Stimulated activated CD8-positive, alpha-beta memory T cell treated with anti-CD3 and anti-CD28 coated beads, Interleukin-4, amount 100 ng/mL, for 1 hour (primary cell): ENCODE measurements around the gene FCRLA.
"Not testable (repeated sequence)": the region's sequence is repeated elsewhere in the genome, so short reads cannot be mapped to it uniquely, and the experiment has no call there.

ENCODE experiments used
- DNase-seq, 2 donors: peaks; one replicate each; pipeline ENCODE4 v3.0.0-alpha.2; 2020; ENCODE audit warnings: low read depth in 2 of 2, low spot score in 1 of 2

Gene FCRLA

DNA sequence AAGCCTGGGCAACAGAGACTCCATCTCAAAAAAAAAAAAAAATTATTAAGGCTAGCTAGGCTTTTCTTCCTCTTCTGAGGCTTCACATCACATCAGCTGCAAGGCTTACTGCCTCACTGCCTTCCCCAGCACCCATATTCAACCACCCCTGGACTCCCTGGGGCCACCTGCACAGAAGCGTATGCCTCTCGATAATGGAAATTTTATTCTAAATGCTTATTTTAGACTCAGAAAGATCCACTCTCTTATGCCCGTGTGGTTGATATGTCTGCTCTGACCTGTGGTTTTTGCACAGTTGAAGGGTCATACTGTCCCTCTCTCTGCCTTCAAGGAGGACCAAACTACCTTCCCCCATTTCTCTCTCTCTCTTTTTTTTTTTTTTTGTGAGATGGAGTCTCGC, 1.5 kb upstream of the FCRLA start:
- DNase-seq: no peak

- DNase-seq: no peak
Measured at GRCh38 chr1:161706113-161706481, 932 bp upstream of the FCRLA start.

- DNase-seq: no peak
Measured at GRCh38 chr1:161707503-161707902, 474 bp downstream of the FCRLA start.

GRCh38 chr1:161709373-161709772, 2.3 kb downstream of the FCRLA start:
- no peak for DNase-seq

- DNase-seq: no peak
Measured at GRCh38 chr1:161710560-161710959, 3.5 kb downstream of the FCRLA start.

DNA sequence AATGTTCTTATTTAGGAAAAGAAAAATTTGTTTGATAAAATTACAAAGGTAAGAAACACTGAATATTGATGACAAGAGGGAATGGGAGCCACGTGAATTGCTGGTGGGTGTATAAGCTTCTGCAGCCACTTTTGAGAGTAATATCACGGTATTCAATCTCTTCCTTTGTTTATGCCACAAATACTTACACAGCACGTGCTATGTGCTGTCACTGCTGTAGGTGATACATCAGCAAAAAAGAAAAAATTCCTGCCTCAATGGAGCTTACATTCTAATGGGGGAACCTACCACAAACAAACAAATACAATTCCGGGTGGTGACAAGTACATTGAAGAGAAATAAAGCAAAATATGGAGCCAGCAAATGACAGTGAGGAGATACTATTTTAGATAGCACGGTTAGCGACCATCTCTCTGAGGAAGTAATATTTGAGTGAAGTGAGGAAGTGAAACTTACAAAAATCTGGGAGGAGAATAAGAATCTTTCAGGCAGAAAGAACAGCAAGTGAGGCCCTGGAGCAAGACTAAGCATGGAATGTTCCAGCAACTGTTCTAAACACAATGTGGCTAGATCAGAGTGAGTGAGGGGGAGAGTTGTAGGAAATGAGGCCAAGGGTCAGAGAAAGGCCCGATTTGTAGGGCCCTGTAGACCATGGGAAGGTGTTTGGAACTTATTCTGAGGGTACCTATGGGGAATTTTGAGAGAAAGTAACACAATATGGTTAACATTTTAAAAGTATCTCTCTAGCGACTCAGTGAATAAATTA, 11.7 kb downstream of the FCRLA start:
- DNase-seq: no peak

DNA sequence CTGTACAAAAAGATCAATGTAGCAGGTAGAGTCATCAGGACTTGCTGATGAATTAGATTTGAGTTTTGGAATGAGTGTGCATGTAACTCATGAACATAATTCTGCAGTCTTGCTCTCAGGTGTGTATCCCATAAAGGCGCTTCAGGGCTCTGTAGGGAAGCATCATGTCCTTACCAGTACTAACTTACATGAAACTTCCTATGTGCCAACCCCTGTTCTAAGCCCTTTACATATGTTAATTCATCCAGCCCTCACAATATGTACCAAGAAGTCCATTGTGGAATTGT, 12.2 kb downstream of the FCRLA start:
- no peak for DNase-seq

DNA sequence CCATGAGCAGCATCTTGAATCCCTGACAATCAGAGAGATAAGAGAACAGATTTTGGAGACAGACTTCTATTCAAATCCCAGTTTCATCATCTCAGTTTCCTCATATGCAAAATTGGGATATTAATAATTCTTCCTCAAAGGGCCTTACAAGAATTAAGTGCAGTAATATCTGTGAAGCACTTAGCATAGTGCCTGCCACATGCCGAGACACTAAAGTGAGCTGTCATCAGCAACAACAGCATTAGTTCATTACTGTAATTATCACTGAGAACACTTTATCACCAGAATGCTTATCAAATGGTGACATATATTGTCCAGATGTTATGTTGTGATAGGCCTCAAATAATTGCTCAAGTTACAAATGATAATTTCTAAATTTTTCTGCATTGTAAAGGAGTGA, 13.4 kb downstream of the FCRLA start:
- no peak for DNase-seq

DNA sequence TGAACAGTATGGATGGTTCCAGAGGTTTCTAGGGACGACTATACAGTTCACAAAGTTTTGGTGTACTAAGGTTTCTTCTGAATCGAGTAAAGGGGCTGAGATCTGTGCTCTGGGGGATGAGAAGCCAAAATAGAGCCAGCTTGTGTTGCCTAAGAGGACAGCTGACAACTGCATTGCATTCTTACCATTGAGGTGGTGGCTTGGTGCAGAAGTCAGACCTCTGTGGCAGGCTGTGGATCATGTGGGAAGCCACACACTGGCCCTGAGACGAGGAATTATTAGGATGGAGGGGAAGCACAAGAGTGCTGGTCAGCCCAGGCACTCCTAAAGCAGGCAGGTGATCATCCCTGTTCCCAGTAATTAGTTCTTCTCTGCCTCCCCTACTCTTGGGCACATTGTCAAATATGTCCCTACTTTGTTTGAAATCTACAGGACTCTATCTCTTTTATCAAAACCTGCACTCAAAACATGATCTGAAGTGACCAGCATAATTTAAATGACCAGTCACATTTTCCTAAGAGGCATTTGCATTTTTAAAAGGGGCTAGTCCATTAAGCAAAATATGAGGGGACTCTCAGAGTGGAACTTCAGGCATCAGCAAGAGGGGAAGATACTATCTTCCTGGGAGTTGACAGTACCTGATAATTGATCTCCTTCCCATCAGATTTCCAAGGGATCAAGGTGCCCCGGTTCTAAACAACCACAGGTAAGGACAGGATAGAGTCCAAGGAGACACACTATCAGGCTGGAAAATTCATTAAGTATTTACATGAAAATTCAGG, 14.1 kb downstream of the FCRLA start, which contains the start of gene FCRLB:
Gene FCRLB, plus strand, starts transcription at position 589 of the 782 bp plus-strand sequence. CDS start 1,129 bp downstream, outside the sequence.
- no peak for DNase-seq

DNA sequence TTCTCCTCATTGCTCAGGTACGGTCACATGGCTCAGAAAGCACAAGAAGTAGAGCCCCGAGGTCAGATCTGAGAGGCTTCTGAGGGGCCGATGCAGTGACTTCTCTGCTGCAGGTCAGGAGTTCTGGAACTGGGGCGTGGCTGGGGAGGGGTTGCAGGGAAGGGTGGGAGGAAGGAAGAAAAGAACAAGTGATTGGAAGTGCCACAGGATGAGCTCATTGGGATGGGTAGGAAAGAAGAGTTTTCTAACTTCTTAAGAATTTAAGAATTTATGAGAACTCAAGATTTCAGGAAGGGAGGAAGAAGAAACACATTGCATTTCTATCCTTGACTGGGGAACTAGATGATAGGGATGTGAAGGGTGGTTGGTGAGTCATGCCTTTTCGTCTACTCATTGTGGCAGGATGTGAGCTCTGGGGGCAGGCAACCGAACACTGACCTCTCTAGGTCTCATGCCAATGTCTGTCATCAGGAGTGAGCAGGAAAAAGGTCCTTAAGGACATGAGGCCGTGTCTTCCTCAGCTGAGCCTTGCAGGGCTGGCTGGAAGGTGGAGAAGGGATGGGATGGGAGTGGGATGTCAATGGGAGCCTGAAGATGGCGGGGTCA, 14.8 kb downstream of the FCRLA start:
- no peak for DNase-seq

DNA sequence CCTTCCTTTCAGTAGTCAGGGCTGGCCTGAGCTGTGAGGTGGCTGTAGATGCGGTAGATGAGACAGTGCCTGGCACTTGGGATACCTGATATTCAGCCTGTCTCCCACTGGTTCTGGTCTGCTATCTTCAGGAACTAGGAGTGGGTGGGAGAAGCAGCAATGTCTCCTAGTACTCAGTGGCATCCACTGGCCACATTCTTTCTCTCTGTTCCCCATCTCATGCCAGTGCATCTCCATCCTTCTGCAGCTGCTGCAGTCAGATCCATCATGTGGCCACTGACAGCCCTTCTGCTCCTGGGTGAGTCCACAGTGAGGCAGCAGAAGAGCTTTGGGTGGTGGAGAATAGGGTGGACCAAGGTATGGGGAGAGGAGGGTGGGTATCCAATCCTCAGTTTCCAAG, 15.4 kb downstream of the FCRLA start:
- DNase-seq: no peak

- no peak for DNase-seq
Measured at GRCh38 chr1:161723459-161724141, 16.6 kb downstream of the FCRLA start.

DNA sequence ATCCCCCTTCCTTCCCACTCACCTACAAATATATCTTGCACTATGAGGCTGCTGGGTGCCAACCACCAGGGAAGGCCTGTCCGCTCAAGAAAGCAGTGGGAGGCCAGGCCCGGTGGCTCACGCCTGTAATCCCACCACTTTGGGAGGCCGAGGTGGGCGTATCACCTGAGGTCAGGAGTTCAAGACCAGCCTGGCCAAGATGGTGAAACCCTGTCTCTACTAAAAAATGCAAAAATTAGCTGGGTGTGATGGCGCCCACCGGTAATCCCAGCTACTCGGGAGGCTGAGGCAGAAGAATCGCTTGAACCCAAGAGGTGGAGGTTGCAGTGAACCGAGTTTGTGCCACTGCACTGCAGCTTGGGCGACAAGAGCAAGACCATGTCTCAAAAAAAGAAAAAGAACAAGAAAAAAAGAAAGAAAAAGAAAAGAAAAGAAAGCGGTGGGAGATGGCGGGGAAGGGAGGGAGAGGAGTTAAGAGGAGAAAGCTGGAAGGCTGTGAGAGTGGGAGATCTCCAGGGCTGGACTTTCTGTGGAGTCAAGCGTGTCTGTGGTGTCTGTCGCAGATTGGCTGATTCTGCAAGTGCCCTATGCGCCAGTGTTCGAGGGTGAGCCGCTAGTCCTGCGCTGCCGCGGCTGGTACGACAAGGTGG, 18.4 kb downstream of the FCRLA start:
- not testable (repeated sequence) for DNase-seq

GRCh38 chr1:161725908-161726472, 19.0 kb downstream of the FCRLA start:
- DNase-seq: peak; percentile 14 to 25

DNA sequence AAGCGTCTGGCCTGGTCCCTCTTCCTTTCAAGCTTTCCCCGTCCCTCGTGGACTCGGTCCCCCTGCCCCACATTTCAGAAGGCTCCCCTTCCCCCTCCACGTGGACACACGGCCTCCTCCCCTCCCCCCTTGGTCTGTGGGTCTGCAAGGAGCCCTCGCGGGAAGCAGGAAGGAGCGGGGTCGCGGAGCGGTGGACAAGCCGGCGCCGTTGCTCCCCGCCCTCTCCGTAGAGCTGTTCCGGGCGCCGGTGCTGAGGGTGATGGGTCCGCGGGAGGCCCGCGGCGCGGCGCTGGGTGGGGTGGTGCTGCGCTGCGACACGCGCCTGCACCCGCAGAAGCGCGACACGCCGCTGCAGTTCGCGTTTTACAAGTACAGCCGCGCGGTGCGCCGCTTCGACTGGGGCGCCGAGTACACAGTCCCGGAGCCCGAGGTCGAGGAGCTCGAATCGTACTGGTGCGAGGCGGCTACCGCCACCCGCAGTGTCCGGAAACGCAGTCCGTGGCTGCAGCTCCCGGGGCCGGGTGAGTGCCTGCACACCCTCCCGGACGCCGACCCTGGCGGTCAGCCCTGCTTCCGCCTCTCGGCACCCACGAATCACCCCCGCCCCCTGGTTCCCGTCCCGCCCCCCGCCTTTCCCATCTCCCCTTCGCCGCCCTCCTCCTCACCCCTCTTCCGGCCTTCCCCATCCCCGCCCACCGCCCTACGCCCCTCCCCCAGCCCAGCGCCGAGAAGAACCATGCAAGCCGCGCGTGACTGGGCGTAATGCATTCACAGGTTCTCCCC, 19.6 kb downstream of the FCRLA start:
- peak; percentile 56 to 57 for DNase-seq

DNA sequence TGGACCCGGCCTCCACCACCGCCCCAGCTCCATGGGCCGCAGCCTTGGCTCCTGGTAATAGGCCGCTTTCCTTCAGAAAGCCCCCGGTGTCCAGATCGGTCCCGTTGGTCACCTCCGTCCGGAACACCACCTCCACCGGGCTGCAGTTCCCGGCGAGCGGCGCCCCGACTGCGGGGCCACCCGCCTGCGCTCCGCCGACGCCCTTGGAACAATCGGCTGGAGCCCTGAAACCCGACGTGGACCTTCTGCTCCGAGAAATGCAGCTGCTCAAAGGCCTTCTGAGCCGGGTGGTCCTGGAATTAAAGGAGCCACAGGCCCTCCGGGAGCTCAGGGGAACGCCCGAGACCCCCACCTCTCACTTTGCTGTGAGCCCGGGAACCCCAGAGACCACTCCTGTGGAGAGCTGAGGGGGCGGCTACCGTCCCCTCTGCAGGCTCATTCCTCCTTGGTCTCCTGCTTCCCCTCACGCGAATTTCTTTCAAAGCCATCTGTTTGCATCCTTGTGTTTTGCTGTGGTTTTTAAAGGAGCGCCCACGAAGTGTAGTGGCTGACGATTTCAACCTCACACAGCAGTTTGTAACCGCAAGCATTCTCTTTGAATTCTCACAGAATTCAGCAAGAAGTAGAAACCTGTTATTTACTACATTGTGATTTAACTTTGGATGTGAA, 20.4 kb downstream of the FCRLA start:
- no peak for DNase-seq

DNA sequence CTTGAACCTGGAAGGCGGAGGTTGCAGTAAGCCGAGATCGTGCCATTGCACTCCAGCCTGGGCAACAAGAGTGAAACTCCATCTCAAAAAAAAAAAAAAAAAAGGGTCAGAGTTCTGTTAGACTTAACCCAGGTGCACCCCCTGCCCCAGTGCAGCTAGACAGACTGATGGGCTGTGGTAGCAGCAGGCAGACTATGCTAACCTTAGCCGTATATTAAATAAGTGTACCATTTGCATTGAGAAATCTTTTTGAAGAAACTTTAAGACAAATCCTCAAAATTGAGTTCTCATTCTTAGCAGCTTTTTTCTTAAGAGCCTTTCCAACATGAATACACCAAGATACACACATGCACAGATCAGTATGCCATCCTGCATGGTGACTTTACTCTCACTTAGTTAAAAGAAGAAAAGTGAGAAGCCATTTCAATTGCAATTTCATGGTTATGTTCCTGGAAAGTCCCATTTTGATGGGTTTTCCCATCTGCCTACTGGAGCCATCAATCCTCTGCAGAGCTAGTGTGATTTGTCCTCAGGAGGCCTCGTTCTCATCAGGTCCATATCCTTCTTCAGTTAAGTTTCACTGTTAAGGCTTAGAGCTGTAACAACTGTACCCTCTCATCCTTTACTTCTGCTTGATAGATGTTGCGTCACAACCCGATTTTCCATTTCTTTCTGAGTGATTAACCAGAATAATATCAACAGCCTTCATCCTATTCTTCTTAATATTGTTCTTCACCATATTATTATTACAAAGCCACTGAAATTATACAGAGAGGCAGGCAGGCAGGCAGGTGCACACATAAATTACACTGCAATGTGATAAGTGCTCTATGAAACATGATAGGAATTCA, 21.6 kb downstream of the FCRLA start:
- no peak for DNase-seq

DNA sequence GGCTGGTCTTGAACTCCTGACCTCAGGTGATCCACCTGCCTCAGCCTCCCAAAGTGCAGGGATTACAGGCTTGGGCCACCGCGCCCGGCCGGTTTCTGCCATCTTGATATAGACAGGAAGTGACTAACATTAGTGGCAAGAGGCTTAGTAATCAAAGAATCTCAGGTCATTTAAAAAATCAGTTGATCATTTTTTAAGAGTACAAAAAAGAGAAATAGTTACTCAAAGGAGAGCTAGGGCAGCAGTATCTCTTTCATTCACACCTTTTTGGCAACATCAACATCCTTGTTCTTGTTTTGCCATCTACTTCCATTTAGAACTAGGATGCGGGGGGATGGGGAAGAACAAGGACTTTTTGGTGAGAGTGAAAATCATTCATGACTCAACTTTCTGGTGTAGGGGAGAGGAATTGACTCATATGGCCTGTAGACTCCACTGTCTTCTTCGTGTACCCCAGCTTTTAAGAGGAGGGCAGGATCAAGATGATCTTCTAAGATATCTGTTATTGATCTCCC, 23.1 kb downstream of the FCRLA start:
- DNase-seq: no peak
